Subcutaneous adipose tissue (tissue), 4 donors: ENCODE results near the gene TTC21A. TPM values are rescaled to one million over a fixed set of nuclear protein-coding genes. Genes with fewer than 3 reads are reported as not detected.

ENCODE experiments used
- total RNA-seq, 4 donors: library from RNA; depleted of rRNA; stranded (reverse); fragments of >200 nt; gene quantifications; one replicate each; pipeline ENCODE4 v1.1.0, GENCODE V29; 2016
- TF ChIP-seq, protein P1 (sequence below): fragments of 450-650 bp; IDR thresholded peaks from one replicate; pipeline ENCODE4 v1.5.1; 2016; ENCODE audit warnings: low read depth, mild to moderate bottlenecking, control low read depth, antibody characterized with exemption, moderate library complexity

The TTC21A gene
- total RNA-seq, 4 donors from 2014 or later = 3.3 to 11.1 (median 7.4) TPM

DNA sequence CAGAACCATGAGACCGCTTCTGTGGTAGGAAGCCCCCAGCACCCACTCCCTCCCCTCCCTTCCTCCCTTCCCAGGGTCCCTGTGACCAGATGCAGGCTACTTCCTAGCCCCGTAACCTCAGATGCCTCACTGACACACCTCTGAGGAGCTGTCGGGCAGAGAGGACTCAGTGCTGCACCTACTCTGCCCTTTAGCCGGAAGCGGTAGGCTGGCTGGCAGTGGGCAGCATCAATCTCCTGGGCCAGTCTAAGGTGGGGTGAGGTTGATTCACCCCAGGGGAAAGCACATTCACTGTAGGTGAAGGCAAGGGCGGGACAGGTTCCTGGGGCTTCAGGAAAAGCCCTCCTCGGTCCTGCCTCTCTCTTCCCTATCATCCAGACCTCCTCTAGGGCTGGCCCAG, 26.8 kb downstream of the TTC21A start:
- TF ChIP-seq, protein P1, sequence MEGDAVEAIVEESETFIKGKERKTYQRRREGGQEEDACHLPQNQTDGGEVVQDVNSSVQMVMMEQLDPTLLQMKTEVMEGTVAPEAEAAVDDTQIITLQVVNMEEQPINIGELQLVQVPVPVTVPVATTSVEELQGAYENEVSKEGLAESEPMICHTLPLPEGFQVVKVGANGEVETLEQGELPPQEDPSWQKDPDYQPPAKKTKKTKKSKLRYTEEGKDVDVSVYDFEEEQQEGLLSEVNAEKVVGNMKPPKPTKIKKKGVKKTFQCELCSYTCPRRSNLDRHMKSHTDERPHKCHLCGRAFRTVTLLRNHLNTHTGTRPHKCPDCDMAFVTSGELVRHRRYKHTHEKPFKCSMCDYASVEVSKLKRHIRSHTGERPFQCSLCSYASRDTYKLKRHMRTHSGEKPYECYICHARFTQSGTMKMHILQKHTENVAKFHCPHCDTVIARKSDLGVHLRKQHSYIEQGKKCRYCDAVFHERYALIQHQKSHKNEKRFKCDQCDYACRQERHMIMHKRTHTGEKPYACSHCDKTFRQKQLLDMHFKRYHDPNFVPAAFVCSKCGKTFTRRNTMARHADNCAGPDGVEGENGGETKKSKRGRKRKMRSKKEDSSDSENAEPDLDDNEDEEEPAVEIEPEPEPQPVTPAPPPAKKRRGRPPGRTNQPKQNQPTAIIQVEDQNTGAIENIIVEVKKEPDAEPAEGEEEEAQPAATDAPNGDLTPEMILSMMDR = no peak

GRCh38 chr3:39135170-39135805, 27.8 kb downstream of the TTC21A start:
- TF ChIP-seq, protein P1 = no peak

GRCh38 chr3:39136533-39137434, 29.3 kb downstream of the TTC21A start:
- TF ChIP-seq, protein P1 = no peak

DNA sequence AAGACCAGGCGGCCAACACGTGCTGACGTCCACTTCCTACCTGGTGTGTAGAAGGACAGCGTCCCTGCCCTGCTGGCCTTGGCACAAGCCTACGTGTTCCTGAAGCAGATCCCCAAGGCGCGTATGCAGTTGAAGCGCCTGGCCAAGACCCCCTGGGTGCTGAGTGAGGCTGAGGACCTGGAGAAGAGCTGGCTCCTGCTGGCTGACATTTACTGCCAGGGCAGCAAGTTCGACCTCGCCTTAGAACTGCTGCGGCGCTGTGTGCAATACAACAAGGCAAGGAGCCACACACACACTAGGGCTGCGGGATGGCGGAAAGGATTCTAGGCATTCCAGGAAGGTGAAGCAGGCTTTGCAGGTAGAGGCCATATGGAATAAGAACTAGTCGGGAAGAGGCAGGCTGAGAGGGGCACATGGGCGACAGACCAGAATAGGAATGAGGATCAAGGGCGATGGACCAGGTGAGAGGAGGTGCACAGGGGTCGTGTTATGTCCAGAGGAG, 30.0 kb downstream of the TTC21A start:
- TF ChIP-seq, protein P1 = no peak

GRCh38 chr3:39137991-39138803, 30.7 kb downstream of the TTC21A start:
- TF ChIP-seq, protein P1 = no peak

GRCh38 chr3:39138804-39139415, 31.4 kb downstream of the TTC21A start:
- TF ChIP-seq, protein P1 = no peak
